HCT116 (cell line): Measurements from ENCODE around the gene TMEM138. TPM values are rescaled to one million over a fixed set of nuclear protein-coding genes. Genes with fewer than 3 reads are reported as not detected.

Experiments used
- ATAC-seq: fragments of 200-7000 bp; cut with Tn5 transposase; 2 replicates; pipeline ENCODE4 v1.9.1; 2020; ENCODE audit warnings: mild to moderate bottlenecking, moderate library complexity
- BruUV-seq: library from RNA; stranded (reverse); fragments of 400-500 nt; replicated peaks from 2 replicates; lab custom pipeline; 2021; lab: Mats Ljungman, UMichigan
- CTCF ChIA-PET: fragments of 300-600 bp; sonication (Branson Sonifier 250); formaldehyde crosslinking; loops from one replicate; lab custom pipeline; 2021; ENCODE audit warnings: antibody characterized with exemption; lab: Charles Lee
- POLR2A ChIA-PET: fragments of 300-600, 350-600 bp; sonication (Branson Sonifier 250); formaldehyde crosslinking; loops from one replicate; lab custom pipeline; 2021; ENCODE audit warnings: antibody characterized with exemption; lab: Charles Lee
- RAD21 ChIA-PET, 2 experiments: fragments of 300-600 bp; sonication (Branson Sonifier 250); formaldehyde crosslinking; loops; one replicate each; lab custom pipeline; 2023; ENCODE audit warnings: low total read pairs in 2 of 2; ENCODE audit not compliant: uncharacterized antibody in 2 of 2, unreplicated experiment in 2 of 2, low non-redundant PET in 1 of 2; lab: Charles Lee
- DNase-seq: peaks from one replicate; pipeline ENCODE4 v3.0.0-alpha.2; 2010; ENCODE audit warnings: low read depth, low spot score
- H2AFZ ChIP-seq: fragments of 200-600 bp; shearing (Covaris generic), sonication (generic); 2 replicates; pipeline ENCODE4 v1.6.1; 2017; ENCODE audit warnings: low read depth, mixed run types, mixed read lengths, antibody characterized with exemption, low read length; ENCODE audit not compliant: poor library complexity, severe bottlenecking
- H3K27ac ChIP-seq: 2 replicates; pipeline ENCODE4 v1.5.1; 2012; ENCODE audit warnings: low read depth, low read length
- H3K27me3 ChIP-seq: fragments of 200-600 bp; sonication (generic); 2 replicates; pipeline ENCODE4 v1.6.1; 2016; ENCODE audit warnings: mixed run types, low read length, mixed read lengths; ENCODE audit not compliant: insufficient read depth
- H3K36me3 ChIP-seq, 2 experiments: fragments of 200-500 bp in 1 of 2; fragments of 200-600 bp in 1 of 2; sonication (Bioruptor generic) in 1 of 2; sonication (generic) in 1 of 2; 2 replicates each; pipeline versions ENCODE4 v1.5.1 to v1.6.1; 2014 to 2016; ENCODE audit warnings: low read length in 2 of 2, inconsistent platforms in 1 of 2, mixed read lengths in 1 of 2, mixed run types in 1 of 2; ENCODE audit not compliant: insufficient read depth in 2 of 2, control insufficient read depth in 1 of 2
- H3K4me1 ChIP-seq, 2 experiments: fragments of 200-600 bp in 1 of 2; sonication (generic) in 1 of 2; 2 replicates each; pipeline versions ENCODE4 v1.5.1 to v1.6.1; 2012 to 2017; ENCODE audit warnings: low read length in 2 of 2, inconsistent platforms in 1 of 2, mild to moderate bottlenecking in 1 of 2, mixed read lengths in 1 of 2, mixed run types in 1 of 2, moderate library complexity in 1 of 2; ENCODE audit not compliant: insufficient read depth in 2 of 2, control insufficient read depth in 1 of 2
- H3K4me2 ChIP-seq: fragments of 200-600 bp; sonication (generic); 2 replicates; pipeline ENCODE4 v1.6.1; 2017; ENCODE audit warnings: mixed run types, low read length, mixed read lengths
- H3K4me3 ChIP-seq, 2 experiments: fragments of 200-600 bp in 1 of 2; sonication (generic) in 1 of 2; replicated peaks in 1 of 2; 2 replicates each; pipeline ENCODE4 v1.5.1; 2011 to 2016; ENCODE audit warnings: low read length in 2 of 2, control low read depth in 1 of 2, low read depth in 1 of 2, mild to moderate bottlenecking in 1 of 2, mixed read lengths in 1 of 2, mixed run types in 1 of 2
- H3K79me2 ChIP-seq: fragments of 200-600 bp; sonication (generic); 2 replicates; pipeline ENCODE4 v1.6.1; 2017; ENCODE audit warnings: mild to moderate bottlenecking, mixed run types, low read length, moderate library complexity, mixed read lengths; ENCODE audit not compliant: insufficient read depth
- H3K9ac ChIP-seq: fragments of 200-600 bp; sonication (generic); 2 replicates; pipeline ENCODE4 v1.6.1; 2016; ENCODE audit warnings: low read length, mixed read lengths
- H3K9me2 ChIP-seq: fragments of 200-600 bp; sonication (generic), shearing (Covaris generic); 2 replicates; pipeline ENCODE4 v1.6.1; 2017; ENCODE audit warnings: mixed run types, mild to moderate bottlenecking, moderate library complexity; ENCODE audit not compliant: insufficient read depth
- H3K9me3 ChIP-seq, 2 experiments: fragments of 200-500 bp in 1 of 2; fragments of 200-600 bp in 1 of 2; sonication (Bioruptor generic) in 1 of 2; sonication (generic) in 1 of 2; 2 replicates each; pipeline ENCODE4 v1.6.1; 2014 to 2017; ENCODE audit warnings: low read length in 2 of 2, mixed read lengths in 2 of 2, inconsistent platforms in 1 of 2, low read depth in 1 of 2, mild to moderate bottlenecking in 1 of 2, mixed run types in 1 of 2, moderate library complexity in 1 of 2; ENCODE audit not compliant: control insufficient read depth in 1 of 2, insufficient read depth in 1 of 2
- H4K20me1 ChIP-seq: fragments of 200-600 bp; sonication (generic), shearing (Covaris generic); 2 replicates; pipeline ENCODE4 v1.6.1; 2017; ENCODE audit warnings: mixed run types, mild to moderate bottlenecking, moderate library complexity; ENCODE audit not compliant: insufficient read depth
- CBX3 ChIP-seq: IDR thresholded peaks from 2 replicates; pipeline ENCODE4 v1.6.1; 2012; ENCODE audit warnings: low read depth
- CEBPB ChIP-seq: IDR thresholded peaks from 2 replicates; pipeline ENCODE4 v1.6.1; 2012; ENCODE audit warnings: low read depth
- EGR1 ChIP-seq: IDR thresholded peaks from 2 replicates; pipeline ENCODE4 v1.6.1; 2012; ENCODE audit warnings: low read depth
- ELF1 ChIP-seq: IDR thresholded peaks from 2 replicates; pipeline ENCODE4 v1.6.1; 2012; ENCODE audit warnings: low read depth, borderline replicate concordance
- EZH2 ChIP-seq: fragments of 200-600 bp; sonication (generic); IDR thresholded peaks from 2 replicates; pipeline ENCODE4 v1.6.1; 2017; ENCODE audit warnings: antibody characterized with exemption, mixed run types
- EZH2phosphoT487 ChIP-seq: fragments of 200-600 bp; IDR thresholded peaks from 2 replicates; pipeline ENCODE4 v1.6.1; 2018; ENCODE audit warnings: antibody characterized with exemption, borderline replicate concordance
- FOSL1 ChIP-seq: IDR thresholded peaks from 2 replicates; pipeline ENCODE4 v1.6.1; 2012; ENCODE audit warnings: low read depth
- POLR2A ChIP-seq: IDR thresholded peaks from 2 replicates; pipeline ENCODE4 v1.7.0; 2011; ENCODE audit warnings: borderline replicate concordance; ENCODE audit not compliant: insufficient read depth, insufficient read length; ENCODE audit errors: extremely low read depth
- RAD21 ChIP-seq: IDR thresholded peaks from 2 replicates; pipeline ENCODE4 v1.6.1; 2012; ENCODE audit warnings: low read depth, mild to moderate bottlenecking
- SP1 ChIP-seq: IDR thresholded peaks from 2 replicates; pipeline ENCODE4 v1.6.1; 2012; ENCODE audit warnings: low read depth
- SRF ChIP-seq: IDR thresholded peaks from 2 replicates; pipeline ENCODE4 v1.6.1; 2012; ENCODE audit warnings: low read depth
- ZNF274 ChIP-seq: fragments of 200-500 bp; sonication (Bioruptor generic); IDR thresholded peaks from 2 replicates; pipeline ENCODE4 v1.6.1; 2014; ENCODE audit warnings: mild to moderate bottlenecking, low read depth, low read length, inconsistent platforms
- intact Hi-C: fragments of 100-400 bp; cut with micrococcal nuclease; formaldehyde crosslinking; loops from 2 replicates; pipeline ENCODE4 v1.10.0; 2022
- total RNA-seq: library from RNA; stranded (reverse); gene quantifications from one replicate; pipeline ENCODE4 v1.2.1, GENCODE V29; 2021; ENCODE audit not compliant: unreplicated experiment
- TF ChIP-seq, protein P1 (sequence below): IDR thresholded peaks from 2 replicates; pipeline ENCODE4 v1.6.1; 2012; ENCODE audit warnings: low read depth

TMEM138 gene
- total RNA-seq, 1 experiment from 2014 or later: 45.0 TPM

GRCh38 chr11:61403658-61404057, 41.5 kb downstream of the TMEM138 start:
- no peak overlapping the region for H3K4me2 ChIP-seq
- no peak for TF ChIP-seq EZH2phosphoT487
- TF ChIP-seq SP1: no peak
- TF ChIP-seq, protein P1, sequence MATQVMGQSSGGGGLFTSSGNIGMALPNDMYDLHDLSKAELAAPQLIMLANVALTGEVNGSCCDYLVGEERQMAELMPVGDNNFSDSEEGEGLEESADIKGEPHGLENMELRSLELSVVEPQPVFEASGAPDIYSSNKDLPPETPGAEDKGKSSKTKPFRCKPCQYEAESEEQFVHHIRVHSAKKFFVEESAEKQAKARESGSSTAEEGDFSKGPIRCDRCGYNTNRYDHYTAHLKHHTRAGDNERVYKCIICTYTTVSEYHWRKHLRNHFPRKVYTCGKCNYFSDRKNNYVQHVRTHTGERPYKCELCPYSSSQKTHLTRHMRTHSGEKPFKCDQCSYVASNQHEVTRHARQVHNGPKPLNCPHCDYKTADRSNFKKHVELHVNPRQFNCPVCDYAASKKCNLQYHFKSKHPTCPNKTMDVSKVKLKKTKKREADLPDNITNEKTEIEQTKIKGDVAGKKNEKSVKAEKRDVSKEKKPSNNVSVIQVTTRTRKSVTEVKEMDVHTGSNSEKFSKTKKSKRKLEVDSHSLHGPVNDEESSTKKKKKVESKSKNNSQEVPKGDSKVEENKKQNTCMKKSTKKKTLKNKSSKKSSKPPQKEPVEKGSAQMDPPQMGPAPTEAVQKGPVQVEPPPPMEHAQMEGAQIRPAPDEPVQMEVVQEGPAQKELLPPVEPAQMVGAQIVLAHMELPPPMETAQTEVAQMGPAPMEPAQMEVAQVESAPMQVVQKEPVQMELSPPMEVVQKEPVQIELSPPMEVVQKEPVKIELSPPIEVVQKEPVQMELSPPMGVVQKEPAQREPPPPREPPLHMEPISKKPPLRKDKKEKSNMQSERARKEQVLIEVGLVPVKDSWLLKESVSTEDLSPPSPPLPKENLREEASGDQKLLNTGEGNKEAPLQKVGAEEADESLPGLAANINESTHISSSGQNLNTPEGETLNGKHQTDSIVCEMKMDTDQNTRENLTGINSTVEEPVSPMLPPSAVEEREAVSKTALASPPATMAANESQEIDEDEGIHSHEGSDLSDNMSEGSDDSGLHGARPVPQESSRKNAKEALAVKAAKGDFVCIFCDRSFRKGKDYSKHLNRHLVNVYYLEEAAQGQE: no peak
- no peak for TF ChIP-seq POLR2A
- no peak for TF ChIP-seq SRF
- TF ChIP-seq CBX3: no peak
- no peak for TF ChIP-seq FOSL1
- TF ChIP-seq EZH2: no peak
- no peak for TF ChIP-seq RAD21
- no peak for TF ChIP-seq ELF1
- no peak for TF ChIP-seq CEBPB
- no peak for TF ChIP-seq ZNF274
- no peak for TF ChIP-seq EGR1
- no peak for DNase-seq
- BruUV-seq: no TSS peak
- intact Hi-C loops: no loop called here
- H3K79me2 ChIP-seq: peaks cover 20% of the 10 kb centered on the region
- peaks cover 8% of the 10 kb centered on the region; the same call in 1 of the 2 replicates for H4K20me1 ChIP-seq
- no peak overlapping the region for H3K4me3 ChIP-seq
- no peak overlapping the region for H2AFZ ChIP-seq
- CTCF ChIA-PET: no interaction called here
- no peak for ATAC-seq
- no peak overlapping the region for H3K27ac ChIP-seq
- no peaks in the 10 kb centered on the region for H3K27me3 ChIP-seq
- POLR2A ChIA-PET: no interaction called here
- no peaks in the 10 kb centered on the region for H3K4me1 ChIP-seq
- peaks cover 43 to 53% of the 10 kb centered on the region in 2 experiments; a peak in 3 of 4 replicates for H3K36me3 ChIP-seq
- H3K9me2 ChIP-seq: no peaks in the 10 kb centered on the region
- no peaks in the 10 kb centered on the region for H3K9me3 ChIP-seq
- no peak overlapping the region for H3K9ac ChIP-seq
- RAD21 ChIA-PET: no interaction called here
